ENCODE data around the gene RERE.

The RERE gene

DNA sequence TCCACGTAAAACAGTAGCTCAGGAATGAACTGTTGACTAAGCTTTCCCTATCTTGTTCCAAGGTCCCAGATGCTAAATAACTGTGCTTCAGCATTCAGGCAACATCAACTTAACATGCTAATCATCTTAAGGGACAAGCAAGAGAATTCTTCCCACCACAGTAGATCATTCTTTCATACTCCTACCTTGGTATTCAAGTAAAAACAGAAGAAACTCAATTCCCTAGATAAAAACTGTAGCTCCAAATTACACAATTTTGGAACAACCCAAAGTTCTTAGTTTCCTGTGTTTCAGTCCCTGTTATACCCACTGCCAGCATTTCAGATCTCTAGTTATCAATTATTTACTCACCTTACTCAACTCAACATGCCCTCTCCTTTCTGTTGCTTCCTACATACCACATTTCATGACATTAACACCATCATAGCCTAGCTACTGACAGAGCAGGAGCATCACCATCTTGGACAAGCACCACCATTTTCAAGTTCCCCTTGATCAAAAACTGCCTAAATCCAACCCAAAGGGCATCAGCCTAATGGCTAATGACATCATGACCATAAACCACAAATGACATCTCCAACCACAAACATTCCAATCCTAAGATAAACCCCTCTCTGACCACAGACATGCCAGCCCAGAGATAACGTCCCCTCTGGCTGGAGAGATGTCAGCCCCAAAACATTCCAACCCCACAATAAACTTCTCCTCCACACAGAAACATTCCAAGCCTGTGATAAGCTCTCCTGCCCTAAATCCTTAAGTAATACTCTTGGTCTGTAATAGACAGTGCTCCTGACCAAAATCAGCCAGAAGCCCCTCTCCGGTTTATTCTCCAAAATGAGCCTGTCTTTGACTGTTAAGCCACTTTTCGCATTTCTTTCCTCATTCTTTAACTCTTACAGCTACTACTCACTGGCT, 191.2 kb downstream of the RERE start (continued):
- TF ChIP-seq, protein P1, sequence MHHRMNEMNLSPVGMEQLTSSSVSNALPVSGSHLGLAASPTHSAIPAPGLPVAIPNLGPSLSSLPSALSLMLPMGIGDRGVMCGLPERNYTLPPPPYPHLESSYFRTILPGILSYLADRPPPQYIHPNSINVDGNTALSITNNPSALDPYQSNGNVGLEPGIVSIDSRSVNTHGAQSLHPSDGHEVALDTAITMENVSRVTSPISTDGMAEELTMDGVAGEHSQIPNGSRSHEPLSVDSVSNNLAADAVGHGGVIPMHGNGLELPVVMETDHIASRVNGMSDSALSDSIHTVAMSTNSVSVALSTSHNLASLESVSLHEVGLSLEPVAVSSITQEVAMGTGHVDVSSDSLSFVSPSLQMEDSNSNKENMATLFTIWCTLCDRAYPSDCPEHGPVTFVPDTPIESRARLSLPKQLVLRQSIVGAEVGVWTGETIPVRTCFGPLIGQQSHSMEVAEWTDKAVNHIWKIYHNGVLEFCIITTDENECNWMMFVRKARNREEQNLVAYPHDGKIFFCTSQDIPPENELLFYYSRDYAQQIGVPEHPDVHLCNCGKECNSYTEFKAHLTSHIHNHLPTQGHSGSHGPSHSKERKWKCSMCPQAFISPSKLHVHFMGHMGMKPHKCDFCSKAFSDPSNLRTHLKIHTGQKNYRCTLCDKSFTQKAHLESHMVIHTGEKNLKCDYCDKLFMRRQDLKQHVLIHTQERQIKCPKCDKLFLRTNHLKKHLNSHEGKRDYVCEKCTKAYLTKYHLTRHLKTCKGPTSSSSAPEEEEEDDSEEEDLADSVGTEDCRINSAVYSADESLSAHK (tag by site-specific recombination; IDR thresholded peaks at IDR 0.05), result peak; percentile 98
- TF ChIP-seq MEIS1 (CRISPR knock-in tag; IDR thresholded peaks at IDR 0.05; ENCODE audit: borderline replicate concordance), result 0 out of 2 replicates have a peak, but pooled peaks have one; percentile 23
- TF ChIP-seq ZBTB21 (tag by site-specific recombination; IDR thresholded peaks at IDR 0.05), result peak; percentile 98
- no peak for TF ChIP-seq OVOL3 (tag by site-specific recombination; IDR thresholded peaks at IDR 0.05)
- TF ChIP-seq ZNF366 (tag by site-specific recombination; conservative IDR thresholded peaks at IDR 0.05), result peak; percentile 98
- peak; percentile 57; the same call in 1 of the 2 replicates for TF ChIP-seq KLF10 (tag by site-specific recombination; IDR thresholded peaks at IDR 0.05)
- TF ChIP-seq HOXA7 (CRISPR knock-in tag; IDR thresholded peaks at IDR 0.05; ENCODE audit: borderline replicate concordance), result no peak
- TF ChIP-seq ZFP3 (tag by site-specific recombination; IDR thresholded peaks at IDR 0.05; ENCODE audit: low read depth), result no peak
- peak; percentile 86 for TF ChIP-seq ZNF324 (tag by site-specific recombination; IDR thresholded peaks at IDR 0.05)
- no peak for TF ChIP-seq ZNF792 (tag by site-specific recombination; IDR thresholded peaks at IDR 0.05)
- no peak for TF ChIP-seq SALL2 (tag by site-specific recombination; IDR thresholded peaks at IDR 0.05; ENCODE audit: borderline replicate concordance)
- TF ChIP-seq, protein P2, sequence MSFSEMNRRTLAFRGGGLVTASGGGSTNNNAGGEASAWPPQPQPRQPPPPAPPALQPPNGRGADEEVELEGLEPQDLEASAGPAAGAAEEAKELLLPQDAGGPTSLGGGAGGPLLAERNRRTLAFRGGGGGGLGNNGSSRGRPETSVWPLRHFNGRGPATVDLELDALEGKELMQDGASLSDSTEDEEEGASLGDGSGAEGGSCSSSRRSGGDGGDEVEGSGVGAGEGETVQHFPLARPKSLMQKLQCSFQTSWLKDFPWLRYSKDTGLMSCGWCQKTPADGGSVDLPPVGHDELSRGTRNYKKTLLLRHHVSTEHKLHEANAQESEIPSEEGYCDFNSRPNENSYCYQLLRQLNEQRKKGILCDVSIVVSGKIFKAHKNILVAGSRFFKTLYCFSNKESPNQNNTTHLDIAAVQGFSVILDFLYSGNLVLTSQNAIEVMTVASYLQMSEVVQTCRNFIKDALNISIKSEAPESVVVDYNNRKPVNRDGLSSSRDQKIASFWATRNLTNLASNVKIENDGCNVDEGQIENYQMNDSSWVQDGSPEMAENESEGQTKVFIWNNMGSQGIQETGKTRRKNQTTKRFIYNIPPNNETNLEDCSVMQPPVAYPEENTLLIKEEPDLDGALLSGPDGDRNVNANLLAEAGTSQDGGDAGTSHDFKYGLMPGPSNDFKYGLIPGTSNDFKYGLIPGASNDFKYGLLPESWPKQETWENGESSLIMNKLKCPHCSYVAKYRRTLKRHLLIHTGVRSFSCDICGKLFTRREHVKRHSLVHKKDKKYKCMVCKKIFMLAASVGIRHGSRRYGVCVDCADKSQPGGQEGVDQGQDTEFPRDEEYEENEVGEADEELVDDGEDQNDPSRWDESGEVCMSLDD (tag by site-specific recombination; IDR thresholded peaks at IDR 0.05), result peak; percentile 62; the same call in 1 of the 2 replicates
- peak; percentile 79; the same call in 1 of the 2 replicates for TF ChIP-seq ZNF394 (tag by site-specific recombination; IDR thresholded peaks at IDR 0.05; ENCODE audit: borderline replicate concordance)
- no peak for TF ChIP-seq ZNF292 (tag by site-specific recombination; IDR thresholded peaks at IDR 0.05; ENCODE audit: borderline replicate concordance, low read depth)
- no peak for TF ChIP-seq ZNF621 (tag by site-specific recombination; IDR thresholded peaks at IDR 0.05)
- TF ChIP-seq ZNF138 (tag by site-specific recombination; IDR thresholded peaks at IDR 0.05; ENCODE audit: borderline replicate concordance), result no peak
- no peak for TF ChIP-seq ZNF114 (tag by site-specific recombination; IDR thresholded peaks at IDR 0.05)
- no peak for TF ChIP-seq ZNF211 (tag by site-specific recombination; IDR thresholded peaks at IDR 0.05; ENCODE audit: low read depth)
- peak; percentile 87 for TF ChIP-seq ZFP37 (tag by site-specific recombination; IDR thresholded peaks at IDR 0.05)
- TF ChIP-seq ZFP69B (tag by site-specific recombination; IDR thresholded peaks at IDR 0.05), result peak; percentile 77
- TF ChIP-seq ZBTB8A (tag by site-specific recombination; IDR thresholded peaks at IDR 0.05), result peak; percentile 37; the same call in 1 of the 2 replicates
- TF ChIP-seq ZNF354C (tag by site-specific recombination; IDR thresholded peaks at IDR 0.05; ENCODE audit: borderline replicate concordance, low read depth), result no peak
- TF ChIP-seq ZNF704 (tag by site-specific recombination; IDR thresholded peaks at IDR 0.05), result no peak
- TF ChIP-seq BCL11A (tag by site-specific recombination; IDR thresholded peaks at IDR 0.05; ENCODE audit: low read depth), result no peak
- peak; percentile 12; the same call in 1 of the 2 replicates for TF ChIP-seq SP2 (tag by site-specific recombination; IDR thresholded peaks at IDR 0.05)
- TF ChIP-seq ZNF19 (tag by site-specific recombination; IDR thresholded peaks at IDR 0.05; ENCODE audit: low read depth), result no peak
- TF ChIP-seq KLF7 (tag by site-specific recombination; IDR thresholded peaks at IDR 0.05; ENCODE audit: borderline replicate concordance), result peak; percentile 77; the same call in 1 of the 2 replicates
- TF ChIP-seq ZBTB11 (tag by site-specific recombination; conservative IDR thresholded peaks at IDR 0.05; ENCODE audit: low read depth), result peak; percentile 22; the same call in 1 of the 2 replicates
- no peak for TF ChIP-seq ZNF184 (tag by site-specific recombination; IDR thresholded peaks at IDR 0.05)
- TF ChIP-seq KLF9 (tag by site-specific recombination; IDR thresholded peaks at IDR 0.05; ENCODE audit: low read depth), result no peak

Data from HEK293 (cell line).